Measurements from ENCODE around the gene CRB2.

Gene CRB2

GRCh38 chr9:123319541-123320339 lies 36.3 kb upstream of the CRB2 start:
- H3K36me3 ChIP-seq (ENCODE audit: control insufficient read depth, insufficient read depth, low read length): no peaks in the 10 kb centered on the region
- peaks cover 16% of the 10 kb centered on the region for H3K4me1 ChIP-seq (ENCODE audit: control insufficient read depth, insufficient read depth, low read length, poor library complexity, severe bottlenecking)
- no peak overlapping the region for H3K4me3 ChIP-seq (ENCODE audit: extremely low read depth, insufficient read depth, low read length, poor library complexity, severe bottlenecking)
- H3K27ac ChIP-seq (ENCODE audit: low read depth, low read length, severe bottlenecking): no peak overlapping the region
- H3K9me3 ChIP-seq (ENCODE audit: control insufficient read depth, low read length): no peaks in the 10 kb centered on the region
- 80 to 87% methylated on average over 7 to 8 of the region's 14 CpGs for WGBS, 2 experiments (ENCODE audit: insufficient coverage in 2 of 2)

DNA sequence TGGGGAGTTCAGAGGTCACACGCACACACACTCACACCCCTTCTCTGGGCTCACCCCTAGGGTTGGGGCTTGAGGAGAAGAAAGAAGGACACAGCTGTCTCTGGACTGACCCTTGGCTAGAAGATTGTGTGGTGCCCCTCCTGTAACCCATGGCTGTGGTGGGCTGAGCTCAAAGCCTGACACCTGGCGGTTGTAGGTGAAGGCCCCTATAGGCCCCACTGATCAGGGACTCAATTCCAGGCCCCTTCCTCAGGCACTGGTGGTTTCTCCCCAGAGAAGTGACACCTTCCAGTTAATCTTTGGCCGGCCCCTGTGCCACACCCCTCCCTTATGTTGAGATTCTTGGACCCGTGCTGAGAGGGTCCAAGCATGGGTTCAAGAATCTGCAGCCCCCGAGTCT lies 35.2 kb upstream of the CRB2 start:
- no peak overlapping the region for H3K4me3 ChIP-seq (ENCODE audit: extremely low read depth, insufficient read depth, low read length, poor library complexity, severe bottlenecking)
- peaks cover 16% of the 10 kb centered on the region for H3K4me1 ChIP-seq (ENCODE audit: control insufficient read depth, insufficient read depth, low read length, poor library complexity, severe bottlenecking)
- H3K27ac ChIP-seq (ENCODE audit: low read depth, low read length, severe bottlenecking): no peak overlapping the region
- H3K9me3 ChIP-seq (ENCODE audit: control insufficient read depth, low read length): no peaks in the 10 kb centered on the region
- H3K36me3 ChIP-seq (ENCODE audit: control insufficient read depth, insufficient read depth, low read length): no peaks in the 10 kb centered on the region
- 82 to 98% methylated on average over 4 of the region's 5 CpGs for WGBS, 2 experiments (ENCODE audit: insufficient coverage in 2 of 2)

DNA sequence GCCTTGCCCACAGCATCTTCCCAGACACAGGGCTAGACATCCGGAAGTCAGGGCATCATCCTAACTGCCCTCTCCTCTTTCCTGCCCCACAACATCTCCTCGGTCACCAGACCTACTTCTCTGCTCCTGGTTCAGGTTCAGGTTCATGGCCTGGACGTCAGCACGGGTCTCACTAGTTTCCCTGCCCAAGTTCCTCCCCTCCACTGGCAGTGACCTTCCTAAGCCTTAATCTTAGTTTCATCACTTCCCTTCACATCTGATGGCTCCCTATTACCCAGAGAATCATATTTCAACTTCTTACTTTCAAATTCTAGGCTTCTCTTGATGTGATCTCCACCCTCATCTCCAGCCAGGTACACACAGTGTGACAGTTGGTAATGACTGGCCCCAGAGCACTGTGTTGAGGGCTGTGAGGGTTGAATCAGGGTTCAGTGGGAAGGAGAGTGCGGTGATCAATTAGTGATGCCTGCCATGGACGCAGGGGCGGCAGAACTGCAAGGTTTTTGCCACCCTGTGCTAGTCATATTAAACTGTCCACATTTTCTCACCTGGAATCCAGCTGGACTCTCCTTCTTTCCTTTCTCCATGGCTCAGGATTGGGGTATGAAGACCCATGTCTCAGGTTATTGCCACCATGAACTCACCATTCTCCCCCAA lies 34.3 kb upstream of the CRB2 start:
- Histone ChIP-seq H3K27ac (ENCODE audit: low read depth, low read length, severe bottlenecking) (no peak overlapping the region), H3K4me3 (ENCODE audit: extremely low read depth, insufficient read depth, low read length, poor library complexity, severe bottlenecking) (no peak overlapping the region), H3K4me1 (ENCODE audit: control insufficient read depth, insufficient read depth, low read length, poor library complexity, severe bottlenecking) (peaks cover 16% of the 10 kb centered on the region), H3K9me3 (ENCODE audit: control insufficient read depth, low read length) (no peaks in the 10 kb centered on the region), H3K36me3 (ENCODE audit: control insufficient read depth, insufficient read depth, low read length) (no peaks in the 10 kb centered on the region)
- WGBS, 2 experiments (ENCODE audit: insufficient coverage in 2 of 2): 90 to 97% methylated on average over 6 to 7 of the region's 7 CpGs

- peak overlapping the region; percentile 71 for H3K27ac ChIP-seq (ENCODE audit: low read depth, low read length, severe bottlenecking)
- no peaks in the 10 kb centered on the region for H3K9me3 ChIP-seq (ENCODE audit: control insufficient read depth, low read length)
- H3K4me1 ChIP-seq (ENCODE audit: control insufficient read depth, insufficient read depth, low read length, poor library complexity, severe bottlenecking): peaks cover 16% of the 10 kb centered on the region
- no peaks in the 10 kb centered on the region for H3K36me3 ChIP-seq (ENCODE audit: control insufficient read depth, insufficient read depth, low read length)
- H3K4me3 ChIP-seq (ENCODE audit: extremely low read depth, insufficient read depth, low read length, poor library complexity, severe bottlenecking): no peak overlapping the region
- WGBS, 2 experiments (ENCODE audit: insufficient coverage in 2 of 2): 52 to 54% methylated on average over 10 to 11 of the region's 11 CpGs
Measured at GRCh38 chr9:123322273-123323195, 33.5 kb upstream of the CRB2 start.

DNA sequence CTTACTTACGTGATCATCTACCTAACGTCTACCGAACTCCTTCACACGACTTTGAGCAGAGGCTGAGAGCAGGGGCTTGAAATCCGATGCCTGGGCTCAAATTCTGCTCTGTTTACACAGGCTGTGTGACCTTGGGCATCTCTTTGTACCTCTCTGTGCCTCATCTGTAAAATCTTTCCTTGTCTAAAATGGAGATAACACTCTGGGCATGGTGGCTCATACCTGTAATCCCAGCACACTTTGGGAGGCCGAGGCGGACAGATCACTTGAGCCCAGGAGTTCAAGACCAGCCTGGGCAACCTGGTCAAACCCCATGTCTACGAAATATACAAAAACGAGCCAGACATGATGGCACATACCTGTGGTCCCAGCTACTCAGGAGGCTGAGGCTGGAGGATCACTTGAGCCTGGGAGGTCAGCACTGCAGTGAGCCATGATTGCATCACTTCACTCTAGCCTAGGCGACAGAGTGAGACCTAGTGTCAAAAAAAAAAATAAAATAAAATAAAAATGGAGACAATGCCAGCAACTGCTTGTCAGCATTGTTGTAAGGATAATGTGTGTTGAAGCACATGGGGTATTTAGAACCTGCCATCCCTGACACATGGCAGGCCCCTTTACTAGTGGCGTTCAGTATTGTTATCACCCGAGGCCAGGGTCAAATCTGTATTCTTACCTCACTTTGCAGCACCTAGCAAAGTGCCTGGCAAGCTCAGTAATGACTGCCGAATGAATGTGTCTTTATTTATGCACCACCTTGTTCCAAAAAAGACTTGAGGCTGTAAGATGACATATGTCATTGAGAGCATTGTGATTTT lies 32.6 kb upstream of the CRB2 start:
- peaks cover 16% of the 10 kb centered on the region for H3K4me1 ChIP-seq (ENCODE audit: control insufficient read depth, insufficient read depth, low read length, poor library complexity, severe bottlenecking)
- H3K4me3 ChIP-seq (ENCODE audit: extremely low read depth, insufficient read depth, low read length, poor library complexity, severe bottlenecking): no peak overlapping the region
- H3K9me3 ChIP-seq (ENCODE audit: control insufficient read depth, low read length): no peaks in the 10 kb centered on the region
- whole genome bisulfite sequencing, 2 experiments (ENCODE audit: insufficient coverage in 2 of 2): 73 to 77% methylated on average over 12 of the region's 13 CpGs
- H3K36me3 ChIP-seq (ENCODE audit: control insufficient read depth, insufficient read depth, low read length): no peaks in the 10 kb centered on the region
- H3K27ac ChIP-seq (ENCODE audit: low read depth, low read length, severe bottlenecking): peak overlapping the region; percentile 71

DNA sequence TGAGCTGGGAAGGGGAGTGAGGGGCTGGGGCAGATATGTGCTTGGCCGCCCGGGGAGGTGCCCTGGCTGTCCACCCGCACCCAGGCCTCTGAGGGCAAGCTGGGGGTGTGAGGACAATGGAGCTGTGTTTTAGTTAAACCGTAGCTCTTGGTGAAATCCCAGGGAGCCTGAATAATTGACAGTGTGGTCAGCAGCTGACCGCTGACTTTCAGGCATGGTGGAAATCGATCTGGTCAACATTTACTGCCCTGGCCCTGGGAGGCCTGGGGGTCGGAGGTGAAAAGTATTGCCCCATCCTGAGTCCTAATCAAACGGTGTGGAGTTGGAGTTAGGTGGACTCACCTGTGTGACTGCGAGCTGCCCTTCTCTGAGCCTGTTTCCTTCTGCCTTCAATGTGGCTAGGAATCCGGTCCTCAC lies 31.2 kb upstream of the CRB2 start:
- no peak overlapping the region for H3K27ac ChIP-seq (ENCODE audit: low read depth, low read length, severe bottlenecking)
- no peaks in the 10 kb centered on the region for H3K9me3 ChIP-seq (ENCODE audit: control insufficient read depth, low read length)
- no peak overlapping the region for H3K4me3 ChIP-seq (ENCODE audit: extremely low read depth, insufficient read depth, low read length, poor library complexity, severe bottlenecking)
- WGBS, 2 experiments (ENCODE audit: insufficient coverage in 2 of 2): 89 to 92% methylated on average over 8 to 10 of the region's 10 CpGs
- peaks cover 8% of the 10 kb centered on the region for H3K4me1 ChIP-seq (ENCODE audit: control insufficient read depth, insufficient read depth, low read length, poor library complexity, severe bottlenecking)
- H3K36me3 ChIP-seq (ENCODE audit: control insufficient read depth, insufficient read depth, low read length): no peaks in the 10 kb centered on the region

GRCh38 chr9:123326187-123326586 lies 29.8 kb upstream of the CRB2 start:
- H3K4me3 ChIP-seq (ENCODE audit: extremely low read depth, insufficient read depth, low read length, poor library complexity, severe bottlenecking): no peak overlapping the region
- no peaks in the 10 kb centered on the region for H3K9me3 ChIP-seq (ENCODE audit: control insufficient read depth, low read length)
- WGBS, 2 experiments (ENCODE audit: insufficient coverage in 2 of 2): 79 to 80% methylated on average over 2 to 5 of the region's 6 CpGs
- no peak overlapping the region for H3K27ac ChIP-seq (ENCODE audit: low read depth, low read length, severe bottlenecking)
- H3K36me3 ChIP-seq (ENCODE audit: control insufficient read depth, insufficient read depth, low read length): no peaks in the 10 kb centered on the region
- peaks cover 8% of the 10 kb centered on the region for H3K4me1 ChIP-seq (ENCODE audit: control insufficient read depth, insufficient read depth, low read length, poor library complexity, severe bottlenecking)

GRCh38 chr9:123326662-123327093 lies 29.3 kb upstream of the CRB2 start:
- Histone ChIP-seq H3K9me3 (ENCODE audit: control insufficient read depth, low read length) (no peaks in the 10 kb centered on the region), H3K27ac (ENCODE audit: low read depth, low read length, severe bottlenecking) (no peak overlapping the region), H3K36me3 (ENCODE audit: control insufficient read depth, insufficient read depth, low read length) (no peaks in the 10 kb centered on the region), H3K4me3 (ENCODE audit: extremely low read depth, insufficient read depth, low read length, poor library complexity, severe bottlenecking) (no peak overlapping the region), H3K4me1 (ENCODE audit: control insufficient read depth, insufficient read depth, low read length, poor library complexity, severe bottlenecking) (peaks cover 8% of the 10 kb centered on the region)
- 74 to 85% methylated on average over 3 to 4 of the region's 5 CpGs for WGBS, 2 experiments (ENCODE audit: insufficient coverage in 2 of 2)

- Histone ChIP-seq H3K9me3 (ENCODE audit: control insufficient read depth, low read length) (no peaks in the 10 kb centered on the region), H3K4me1 (ENCODE audit: control insufficient read depth, insufficient read depth, low read length, poor library complexity, severe bottlenecking) (peaks cover 4% of the 10 kb centered on the region), H3K4me3 (ENCODE audit: extremely low read depth, insufficient read depth, low read length, poor library complexity, severe bottlenecking) (no peak overlapping the region), H3K36me3 (ENCODE audit: control insufficient read depth, insufficient read depth, low read length) (no peaks in the 10 kb centered on the region), H3K27ac (ENCODE audit: low read depth, low read length, severe bottlenecking) (no peak overlapping the region)
- WGBS, 2 experiments (ENCODE audit: insufficient coverage in 2 of 2): 95 to 98% methylated on average over 8 of the region's 8 CpGs
Measured at GRCh38 chr9:123327697-123328100, 28.3 kb upstream of the CRB2 start.

Measured in mesodermal cell (in vitro differentiated cells).